NOMO-1 (cell line): ENCODE data around the gene GUCY1A2.
"Not testable (repeated sequence)": the region's sequence is repeated elsewhere in the genome, so short reads cannot be mapped to it uniquely, and the experiment has no call there.

Experiments
- DNase-seq, 2 experiments: peaks; one replicate each; lab custom pipeline; 2025; ENCODE audit not compliant: unreplicated experiment in 2 of 2; lab: John Stamatoyannopoulos, UW

Gene GUCY1A2

GRCh38 chr11:107018219-107018901 lies at the start of gene GUCY1A2:
TSS of gene GUCY1A2 (minus strand) at chr11:107018476. CDS start at chr11:107018055, 421 bp downstream.
- DNase-seq, result no peak

- no peak for DNase-seq
Measured at GRCh38 chr11:107054391-107054790, 36.1 kb upstream of the GUCY1A2 start.

GRCh38 chr11:107051332-107051731 lies 33.1 kb upstream of the GUCY1A2 start:
- DNase-seq, result not testable (repeated sequence)

- not testable (repeated sequence) for DNase-seq
Measured at GRCh38 chr11:107050899-107051298, 32.6 kb upstream of the GUCY1A2 start.

GRCh38 chr11:107050121-107050520 lies 31.8 kb upstream of the GUCY1A2 start:
- no peak for DNase-seq

GRCh38 chr11:107044503-107044902 lies 26.2 kb upstream of the GUCY1A2 start:
- no peak for DNase-seq

GRCh38 chr11:107043242-107044006 lies 25.1 kb upstream of the GUCY1A2 start:
- peak in 1 of 2 experiments; percentile 31 for DNase-seq

- DNase-seq, result no peak
Measured at GRCh38 chr11:107042748-107043147, 24.5 kb upstream of the GUCY1A2 start.

GRCh38 chr11:107041088-107041444 lies 22.8 kb upstream of the GUCY1A2 start:
- peak; percentile 51 to 76 for DNase-seq

- DNase-seq, result peak; percentile 39 to 55
Measured at GRCh38 chr11:107040433-107041087, 22.3 kb upstream of the GUCY1A2 start.

- DNase-seq, result no peak
Measured at GRCh38 chr11:107025673-107026072, 7.4 kb upstream of the GUCY1A2 start.

- no peak for DNase-seq
Measured at GRCh38 chr11:107020594-107020993, 2.3 kb upstream of the GUCY1A2 start.

- DNase-seq, result peak; percentile 4 to 5
Measured at GRCh38 chr11:107018902-107019493, 722 bp upstream of the GUCY1A2 start.

- DNase-seq, result peak; percentile 8 to 13
Measured at GRCh38 chr11:107017433-107018218, 650 bp downstream of the GUCY1A2 start.

GRCh38 chr11:107017104-107017432 lies 1.2 kb downstream of the GUCY1A2 start:
- no peak for DNase-seq

- DNase-seq, result no peak
Measured at GRCh38 chr11:107014871-107015270, 3.4 kb downstream of the GUCY1A2 start.

- DNase-seq, result no peak
Measured at GRCh38 chr11:107011977-107012376, 6.3 kb downstream of the GUCY1A2 start.

GRCh38 chr11:107009190-107009589 lies 9.1 kb downstream of the GUCY1A2 start:
- DNase-seq, result no peak

- no peak for DNase-seq
Measured at GRCh38 chr11:107006076-107006833, 12.0 kb downstream of the GUCY1A2 start.

GRCh38 chr11:106999196-106999595 lies 19.1 kb downstream of the GUCY1A2 start:
- no peak for DNase-seq
